Measurements from ENCODE around the gene TREH. TPM values are rescaled to one million over a fixed set of nuclear protein-coding genes. Genes with fewer than 3 reads are reported as not detected.
A peak's percentile ranks its signal among the peaks of the same experiment; 100 is the strongest.

The TREH gene
- total RNA-seq, 1 donor from 2014 or later = not detected

- Mint-ChIP-seq H3K4me3 (ENCODE audit: unreplicated experiment) (peak overlapping the region; percentile 96), H3K27me3 (ENCODE audit: low read depth, unreplicated experiment) (no peaks in the 10 kb centered on the region), H3K27ac (ENCODE audit: unreplicated experiment) (peak overlapping the region; percentile 97), H3K4me1 (ENCODE audit: low read depth, unreplicated experiment) (peaks cover 67% of the 10 kb centered on the region), H3K9me3 (ENCODE audit: unreplicated experiment) (peaks cover 5% of the 10 kb centered on the region), H3K36me3 (ENCODE audit: low read depth, unreplicated experiment) (peaks cover 12% of the 10 kb centered on the region)
- no peak for FAIRE-seq
- Histone ChIP-seq H3K27ac (ENCODE audit: low read depth, low read length) (peak overlapping the region; percentile 99), H4K20me1 (ENCODE audit: insufficient read depth, low read length) (peaks cover 43% of the 10 kb centered on the region), H3K4me1 (ENCODE audit: insufficient read depth, low read length) (peaks cover 65% of the 10 kb centered on the region), H3K9me3 (ENCODE audit: insufficient read depth, low read depth, low read length) (no peaks in the 10 kb centered on the region), H3K27me3 (ENCODE audit: insufficient read depth, low read length) (no peaks in the 10 kb centered on the region), H3K4me2 (ENCODE audit: low read length) (peak overlapping the region; percentile 95), H2AFZ (ENCODE audit: low read depth, low read length) (no peak overlapping the region), H3K4me3 (ENCODE audit: insufficient read depth, low read depth, low read length) (peak overlapping the region; percentile 83), H3K79me2 (ENCODE audit: insufficient read depth, low read length) (peaks cover 57% of the 10 kb centered on the region), H3K9ac (ENCODE audit: low read length) (peak overlapping the region; percentile 93), H3K36me3 (ENCODE audit: insufficient read depth, low read length) (peaks cover 19% of the 10 kb centered on the region)
- TF ChIP-seq EZH2 (IDR thresholded peaks at IDR 0.05; ENCODE audit: insufficient read depth, low read length) = no peak
- DNase-seq (ENCODE audit: low read depth) = peak; percentile 82
Observed at GRCh38 chr11:118621071-118621783, 58.2 kb downstream of the TREH start.

DNA sequence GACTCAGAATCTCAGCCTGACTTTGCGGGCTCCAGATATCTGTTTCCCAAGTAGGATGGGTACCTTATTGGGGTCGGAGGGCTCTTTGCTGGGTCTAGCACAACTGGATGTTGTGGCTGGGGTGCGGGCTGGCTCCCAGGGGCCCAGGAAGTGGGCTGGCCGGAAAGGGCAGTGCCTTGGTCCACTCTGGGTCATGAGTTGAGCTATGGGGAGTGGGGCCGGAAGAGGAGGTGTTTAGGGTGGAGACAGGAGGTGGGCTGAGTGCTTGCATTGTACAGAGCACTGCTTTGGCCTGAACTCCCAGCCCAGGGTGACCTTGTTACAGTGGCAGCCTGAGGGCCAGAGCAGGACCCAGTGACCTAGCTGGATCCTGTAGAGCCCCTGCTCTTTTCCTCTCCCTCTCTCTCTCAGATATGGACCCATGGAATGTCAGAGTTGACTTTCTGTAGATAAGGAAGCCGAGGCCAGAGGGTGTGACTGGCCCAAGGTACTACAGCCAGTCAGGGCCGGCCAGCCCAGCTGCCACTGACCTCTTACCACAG lies 58.9 kb downstream of the TREH start:
- TF ChIP-seq CTCF (IDR thresholded peaks at IDR 0.05; ENCODE audit: insufficient read depth, low read depth, low read length) = no peak
- H3K4me3 ChIP-seq (ENCODE audit: insufficient read depth, low read depth, low read length) = peak overlapping the region; percentile 83
- peaks cover 5% of the 10 kb centered on the region for H3K9me3 Mint-ChIP-seq (ENCODE audit: unreplicated experiment)
- peaks cover 13% of the 10 kb centered on the region for H3K36me3 Mint-ChIP-seq (ENCODE audit: low read depth, unreplicated experiment)
- peak overlapping the region; percentile 96 for H3K4me3 Mint-ChIP-seq (ENCODE audit: unreplicated experiment)
- H3K4me1 Mint-ChIP-seq (ENCODE audit: low read depth, unreplicated experiment) = peaks cover 71% of the 10 kb centered on the region
- peak overlapping the region; percentile 95 for H3K27ac Mint-ChIP-seq (ENCODE audit: unreplicated experiment)
- H3K79me2 ChIP-seq (ENCODE audit: insufficient read depth, low read length) = peaks cover 52% of the 10 kb centered on the region
- peak overlapping the region; percentile 93 for H3K9ac ChIP-seq (ENCODE audit: low read length)
- H3K4me2 ChIP-seq (ENCODE audit: low read length) = peak overlapping the region; percentile 95
- DNase-seq (ENCODE audit: low read depth) = no peak
- H3K36me3 ChIP-seq (ENCODE audit: insufficient read depth, low read length) = peaks cover 17% of the 10 kb centered on the region
- FAIRE-seq = no peak
- H3K9me3 ChIP-seq (ENCODE audit: insufficient read depth, low read depth, low read length) = no peaks in the 10 kb centered on the region
- peaks cover 65% of the 10 kb centered on the region for H3K4me1 ChIP-seq (ENCODE audit: insufficient read depth, low read length)
- peak overlapping the region; percentile 99 for H3K27ac ChIP-seq (ENCODE audit: low read depth, low read length)
- no peak overlapping the region for H2AFZ ChIP-seq (ENCODE audit: low read depth, low read length)
- peaks cover 36% of the 10 kb centered on the region for H4K20me1 ChIP-seq (ENCODE audit: insufficient read depth, low read length)
- no peaks in the 10 kb centered on the region for H3K27me3 Mint-ChIP-seq (ENCODE audit: low read depth, unreplicated experiment)
- H3K27me3 ChIP-seq (ENCODE audit: insufficient read depth, low read length) = no peaks in the 10 kb centered on the region

DNA sequence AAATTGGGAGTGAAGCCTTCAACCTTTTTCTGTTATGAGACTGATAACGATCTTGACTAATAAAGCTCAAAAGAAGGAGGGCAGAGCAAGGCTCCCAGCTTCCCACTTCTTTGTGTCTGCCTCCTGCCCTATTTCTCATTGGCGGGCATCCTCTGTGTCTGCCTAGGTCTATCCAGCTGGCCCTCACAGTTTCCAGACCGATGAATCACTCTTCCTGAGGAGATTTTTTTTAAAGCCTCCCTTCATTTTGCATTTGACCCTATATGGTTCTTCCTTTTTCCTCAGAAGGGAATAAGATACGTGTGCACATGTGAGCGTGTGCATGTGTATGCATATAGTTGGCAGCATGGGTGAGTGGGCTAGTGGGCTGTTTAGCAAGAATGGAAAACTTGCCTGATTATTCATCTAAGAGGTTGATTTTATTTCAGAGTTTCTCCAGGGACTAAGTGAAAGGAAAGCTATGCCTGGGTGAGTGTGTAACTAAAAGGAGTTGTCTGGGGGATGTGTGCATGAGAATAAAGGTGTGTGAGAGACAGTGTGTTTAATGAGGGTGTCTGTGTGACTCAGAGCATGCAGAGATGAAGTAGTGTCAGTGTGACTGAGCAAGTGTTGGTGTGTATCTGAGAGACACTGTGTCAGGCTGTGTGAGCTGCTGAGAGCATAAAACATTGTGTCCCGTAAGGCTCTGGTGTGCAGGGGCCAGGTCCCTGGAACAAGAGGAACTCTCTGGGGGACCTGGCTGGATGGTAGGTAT lies 59.8 kb downstream of the TREH start:
- peak overlapping the region; percentile 24 for H3K4me3 ChIP-seq (ENCODE audit: insufficient read depth, low read depth, low read length)
- H3K4me3 Mint-ChIP-seq (ENCODE audit: unreplicated experiment) = peak overlapping the region; percentile 72
- H3K36me3 Mint-ChIP-seq (ENCODE audit: low read depth, unreplicated experiment) = peaks cover 17% of the 10 kb centered on the region
- no peak for TF ChIP-seq EZH2 (IDR thresholded peaks at IDR 0.05; ENCODE audit: insufficient read depth, low read length)
- no peak for TF ChIP-seq CTCF (IDR thresholded peaks at IDR 0.05; ENCODE audit: insufficient read depth, low read depth, low read length)
- peaks cover 11% of the 10 kb centered on the region for H3K36me3 ChIP-seq (ENCODE audit: insufficient read depth, low read length)
- H2AFZ ChIP-seq (ENCODE audit: low read depth, low read length) = no peak overlapping the region
- DNase-seq (ENCODE audit: low read depth) (peak; percentile 97), FAIRE-seq (peak; percentile 85)
- peak overlapping the region; percentile 95 for H3K27ac Mint-ChIP-seq (ENCODE audit: unreplicated experiment)
- no peaks in the 10 kb centered on the region for H3K27me3 ChIP-seq (ENCODE audit: insufficient read depth, low read length)
- H3K4me2 ChIP-seq (ENCODE audit: low read length) = peak overlapping the region; percentile 95
- H3K9ac ChIP-seq (ENCODE audit: low read length) = peak overlapping the region; percentile 93
- H3K9me3 ChIP-seq (ENCODE audit: insufficient read depth, low read depth, low read length) = no peaks in the 10 kb centered on the region
- no peaks in the 10 kb centered on the region for H3K27me3 Mint-ChIP-seq (ENCODE audit: low read depth, unreplicated experiment)
- peaks cover 61% of the 10 kb centered on the region for H3K4me1 ChIP-seq (ENCODE audit: insufficient read depth, low read length)
- H3K79me2 ChIP-seq (ENCODE audit: insufficient read depth, low read length) = peaks cover 43% of the 10 kb centered on the region
- H4K20me1 ChIP-seq (ENCODE audit: insufficient read depth, low read length) = peaks cover 27% of the 10 kb centered on the region
- H3K4me1 Mint-ChIP-seq (ENCODE audit: low read depth, unreplicated experiment) = peaks cover 77% of the 10 kb centered on the region
- H3K9me3 Mint-ChIP-seq (ENCODE audit: unreplicated experiment) = peaks cover 5% of the 10 kb centered on the region
- H3K27ac ChIP-seq (ENCODE audit: low read depth, low read length) = peak overlapping the region; percentile 99
